Spleen (tissue), 11 donors: ENCODE measurements around the gene PLA2G4E. TPM values are rescaled to one million over a fixed set of nuclear protein-coding genes. Genes with fewer than 3 reads are reported as not detected.
A peak's percentile ranks its signal among the peaks of the same experiment; 100 is the strongest.

ENCODE experiments used
- DNase-seq: peaks from one replicate; pipeline ENCODE4 v3.0.0-alpha.2; 2020
- H3K27ac ChIP-seq, 8 donors: fragments of 200-600 bp; sonication (generic) in 7 of 8; 1 replicate in 4 of 8; 2 replicates in 4 of 8; pipeline versions ENCODE4 v1.5.0 to v1.8.0; 2016 to 2021; ENCODE audit warnings: inconsistent platforms in 4 of 8, mild to moderate bottlenecking in 4 of 8, moderate library complexity in 1 of 8
- H3K27me3 ChIP-seq, 7 donors: fragments of 200-600 bp; sonication (generic) in 6 of 7; replicated peaks in 1 of 7; 1 replicate in 4 of 7; 2 replicates in 3 of 7; pipeline versions ENCODE4 v1.5.0 to v1.8.0; 2016 to 2021; ENCODE audit warnings: inconsistent platforms in 3 of 7, mild to moderate bottlenecking in 1 of 7
- H3K36me3 ChIP-seq, 6 donors: fragments of 200-600 bp; sonication (generic) in 5 of 6; 1 replicate in 4 of 6; 2 replicates in 2 of 6; pipeline versions ENCODE4 v1.5.0 to v1.8.0; 2016 to 2021; ENCODE audit warnings: inconsistent platforms in 2 of 6
- H3K4me1 ChIP-seq, 6 donors: fragments of 200-600 bp; sonication (generic) in 5 of 6; 1 replicate in 3 of 6; 2 replicates in 3 of 6; pipeline versions ENCODE4 v1.5.0 to v1.8.0; 2016 to 2021; ENCODE audit warnings: inconsistent platforms in 3 of 6
- H3K4me3 ChIP-seq, 8 donors: fragments of 200-600 bp; sonication (generic) in 7 of 8; 1 replicate in 4 of 8; 2 replicates in 4 of 8; pipeline versions ENCODE4 v1.5.0 to v1.8.0; 2016 to 2021; ENCODE audit warnings: inconsistent platforms in 4 of 8, mild to moderate bottlenecking in 4 of 8, moderate library complexity in 2 of 8
- H3K9me3 ChIP-seq, 8 donors: fragments of 200-600 bp; sonication (generic) in 7 of 8; 1 replicate in 4 of 8; 2 replicates in 4 of 8; pipeline versions ENCODE4 v1.5.0 to v1.8.0; 2016 to 2021; ENCODE audit warnings: inconsistent platforms in 4 of 8
- POLR2A ChIP-seq, 3 donors: fragments of 450-650 bp; IDR thresholded peaks; one replicate each; pipeline ENCODE4 v1.5.1; 2017; ENCODE audit warnings: antibody characterized with exemption in 3 of 3, mild to moderate bottlenecking in 1 of 3
- POLR2AphosphoS5 ChIP-seq, 3 donors: sonication (generic); formaldehyde crosslinking; IDR thresholded peaks; one replicate each; pipeline ENCODE4 v1.5.1; 2017; ENCODE audit warnings: antibody characterized with exemption in 3 of 3
- WGBS, 5 donors: extraction: QIAGEN DNeasy Blood & Tissue Kit in 3 of 5; methylation state at CpG; one replicate each; pipeline versions ENCODE4 v1.1.5 to v1.1.7; 2013 to 2018; 5-methylcytosine and 5-hydroxymethylcytosine counted together
- intact Hi-C: fragments of 100-400 bp; cut with DNase I; formaldehyde crosslinking; loops from one replicate; pipeline ENCODE4 v1.15.0; 2023; ENCODE audit warnings: low total_unique reads
- polyA plus RNA-seq, 3 donors: library from polyadenylated mRNA; stranded (reverse); fragments of 200-250 nt; gene quantifications; one replicate each; pipeline ENCODE4 v1.2.1, GENCODE V29; 2013
- total RNA-seq, 7 donors: library from RNA; depleted of rRNA in 3 of 7; stranded (reverse); fragments of >200 nt in 3 of 7; fragmentation: NEBNext Ultra II Directional in 4 of 7; extraction: Animal tissue kit (Norgen Biotek cat#: 25700) in 4 of 7; gene quantifications; one replicate each; pipeline versions ENCODE4 v1.1.0 to v1.2.1, GENCODE V29; 2016 to 2021
- TF ChIP-seq, protein P1 (sequence below), 11 experiments: fragments of 200-600 bp in 7 of 11; fragments of 450-650 bp in 4 of 11; sonication (generic) in 4 of 11; IDR thresholded peaks in 8 of 11; conservative IDR thresholded peaks in 3 of 11; 1 replicate in 7 of 11; 2 replicates in 4 of 11; pipeline versions ENCODE4 v1.4.0 to v1.8.0; 2016 to 2021; ENCODE audit warnings: antibody characterized with exemption in 11 of 11, inconsistent platforms in 4 of 11, mild to moderate bottlenecking in 1 of 11
- donor health status: healthy with polysubstance abuse.
- donor health status: DM: no; HTN: no; CAD: no; lungs with moderate emphysema.
- donor health status: DM: no; HTN: no; CAD: no.
- donor health status: Bipolar disorder and iron deficiency.
- donor health status: healthy.
- donor health status: DM: no; HTN: no; CAD: no.
- donor health status: DM: yes; HTN: yes; CAD: no.

Gene PLA2G4E
- total and polyA plus RNA-seq, 10 donors: not detected

DNA sequence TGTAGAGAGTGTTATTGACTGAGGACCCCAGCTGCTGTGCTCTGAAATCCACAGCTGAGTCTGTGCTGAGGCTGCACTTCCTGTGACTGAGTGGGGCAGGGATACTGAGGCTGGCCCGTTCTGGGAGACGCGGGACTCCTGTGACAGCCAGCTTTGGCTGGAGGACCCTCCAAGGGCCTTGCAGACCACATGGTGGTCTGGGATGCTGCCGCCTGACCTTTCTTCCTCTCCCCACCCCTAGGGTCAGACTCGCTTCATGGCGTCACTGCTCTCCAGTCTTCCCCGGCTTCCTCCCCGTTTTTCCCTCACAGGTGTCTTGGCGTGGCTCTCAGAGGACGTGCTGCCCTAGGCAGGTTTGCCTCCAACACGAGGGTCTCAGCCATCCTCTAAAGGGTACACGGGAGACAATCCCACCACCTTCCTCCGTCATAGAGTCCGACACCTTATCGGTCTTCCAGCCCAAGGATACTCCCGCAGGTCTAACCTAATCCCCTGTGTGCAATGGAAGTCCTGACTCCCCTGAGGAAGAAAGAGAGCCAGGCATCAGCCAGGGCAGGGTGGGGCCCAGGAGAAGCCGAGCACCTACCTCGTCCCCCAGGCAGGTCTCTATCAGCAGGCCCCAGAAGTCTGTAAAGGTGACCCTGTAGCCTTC is 28.6 kb downstream of the PLA2G4E start:
- peaks cover 0 to 3% (median 0%) of the 10 kb centered on the region in 6 donors for H3K4me1 ChIP-seq
- no peak overlapping the region for H3K4me3 ChIP-seq
- H3K9me3 ChIP-seq: no peaks in the 10 kb centered on the region
- H3K27me3 ChIP-seq: peaks cover 0 to 20% (median 5%) of the 10 kb centered on the region in 7 donors
- intact Hi-C loops: loop anchor here (5.0 kb wide), 1 partner anchor 65 kb away; no protein-coding TSS in a partner anchor
- no peak overlapping the region for H3K27ac ChIP-seq
- WGBS, 5 donors: 90 to 94% (median 92%) methylated on average over 16 to 18 of the region's 18 CpGs
- peak; percentile 56 for DNase-seq
- H3K36me3 ChIP-seq: no peaks in the 10 kb centered on the region
- TF ChIP-seq, protein P1, sequence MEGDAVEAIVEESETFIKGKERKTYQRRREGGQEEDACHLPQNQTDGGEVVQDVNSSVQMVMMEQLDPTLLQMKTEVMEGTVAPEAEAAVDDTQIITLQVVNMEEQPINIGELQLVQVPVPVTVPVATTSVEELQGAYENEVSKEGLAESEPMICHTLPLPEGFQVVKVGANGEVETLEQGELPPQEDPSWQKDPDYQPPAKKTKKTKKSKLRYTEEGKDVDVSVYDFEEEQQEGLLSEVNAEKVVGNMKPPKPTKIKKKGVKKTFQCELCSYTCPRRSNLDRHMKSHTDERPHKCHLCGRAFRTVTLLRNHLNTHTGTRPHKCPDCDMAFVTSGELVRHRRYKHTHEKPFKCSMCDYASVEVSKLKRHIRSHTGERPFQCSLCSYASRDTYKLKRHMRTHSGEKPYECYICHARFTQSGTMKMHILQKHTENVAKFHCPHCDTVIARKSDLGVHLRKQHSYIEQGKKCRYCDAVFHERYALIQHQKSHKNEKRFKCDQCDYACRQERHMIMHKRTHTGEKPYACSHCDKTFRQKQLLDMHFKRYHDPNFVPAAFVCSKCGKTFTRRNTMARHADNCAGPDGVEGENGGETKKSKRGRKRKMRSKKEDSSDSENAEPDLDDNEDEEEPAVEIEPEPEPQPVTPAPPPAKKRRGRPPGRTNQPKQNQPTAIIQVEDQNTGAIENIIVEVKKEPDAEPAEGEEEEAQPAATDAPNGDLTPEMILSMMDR (IDR thresholded peaks at IDR 0.05 in 8 of 11, conservative IDR thresholded peaks at IDR 0.05 in 3 of 11): no peak
- TF ChIP-seq POLR2A (IDR thresholded peaks at IDR 0.05) (no peak), POLR2AphosphoS5 (IDR thresholded peaks at IDR 0.05) (no peak)

DNA sequence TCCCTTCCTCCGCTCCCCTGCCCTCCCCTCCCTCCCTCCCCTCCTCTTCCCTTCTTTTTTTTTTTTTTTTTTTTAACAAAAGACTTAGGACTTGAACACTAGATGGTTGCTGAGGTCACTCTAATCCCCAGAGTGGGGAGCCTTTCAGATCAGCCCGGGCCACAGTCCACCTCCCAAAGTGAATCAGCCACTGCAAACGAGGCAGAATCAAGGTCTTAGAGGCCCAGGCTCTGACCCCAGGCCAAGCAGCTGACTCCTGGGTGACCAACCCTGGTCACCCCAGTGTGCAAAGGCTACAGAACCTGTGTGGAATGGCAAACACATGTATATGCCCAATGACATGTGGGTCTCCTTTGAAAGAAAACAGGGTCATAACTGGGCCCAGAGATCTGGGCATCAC is 30.2 kb downstream of the PLA2G4E start:
- intact Hi-C loops: loop anchor here (5.0 kb wide), 1 partner anchor 67 kb away; no protein-coding TSS in a partner anchor
- Histone ChIP-seq H3K27ac (no peak overlapping the region), H3K4me3 (no peak overlapping the region), H3K36me3 (no peaks in the 10 kb centered on the region), H3K4me1 (peaks cover 0 to 3% (median 0%) of the 10 kb centered on the region in 6 donors), H3K27me3 (peaks cover 0 to 20% (median 5%) of the 10 kb centered on the region in 7 donors), H3K9me3 (no peaks in the 10 kb centered on the region)
- WGBS, 5 donors: 71 to 91% (median 77%) methylated on average over 3 of the region's 3 CpGs
- peak; percentile 49 for DNase-seq
- TF ChIP-seq, protein P1 (IDR thresholded peaks at IDR 0.05 in 8 of 11, conservative IDR thresholded peaks at IDR 0.05 in 3 of 11): no peak
- TF ChIP-seq POLR2AphosphoS5 (IDR thresholded peaks at IDR 0.05) (no peak), POLR2A (IDR thresholded peaks at IDR 0.05) (no peak)

DNA sequence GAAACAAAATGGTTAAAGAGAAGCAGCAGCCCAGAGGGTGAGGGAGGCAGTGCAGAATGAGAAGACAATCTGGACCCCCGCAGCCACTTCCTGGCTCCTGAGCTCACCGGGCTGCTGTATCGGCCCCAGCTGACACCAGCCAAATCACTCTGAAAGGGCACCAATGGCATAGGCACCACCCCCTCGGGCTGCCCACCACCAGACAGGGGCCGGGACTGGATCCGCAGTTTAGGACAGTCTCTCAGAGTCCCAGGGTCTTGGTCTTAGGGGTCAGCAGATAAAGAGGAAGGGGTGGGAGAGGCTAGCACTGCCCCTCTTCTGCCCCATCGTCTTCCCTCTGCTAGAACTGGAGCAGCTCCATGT is 30.6 kb downstream of the PLA2G4E start:
- TF ChIP-seq POLR2AphosphoS5 (IDR thresholded peaks at IDR 0.05) (no peak), POLR2A (IDR thresholded peaks at IDR 0.05) (no peak)
- TF ChIP-seq, protein P1 (IDR thresholded peaks at IDR 0.05 in 8 of 11, conservative IDR thresholded peaks at IDR 0.05 in 3 of 11): no peak
- Histone ChIP-seq H3K9me3 (no peaks in the 10 kb centered on the region), H3K27ac (no peak overlapping the region), H3K4me3 (no peak overlapping the region), H3K4me1 (peaks cover 0 to 3% (median 0%) of the 10 kb centered on the region in 6 donors), H3K27me3 (peaks cover 0 to 20% (median 5%) of the 10 kb centered on the region in 7 donors), H3K36me3 (no peaks in the 10 kb centered on the region)
- WGBS, 5 donors: 45 to 56% (median 51%) methylated on average over 7 of the region's 7 CpGs
- DNase-seq: peak; percentile 61
- intact Hi-C loops: loop anchor here (5.0 kb wide), 1 partner anchor 67 kb away; no protein-coding TSS in a partner anchor

DNA sequence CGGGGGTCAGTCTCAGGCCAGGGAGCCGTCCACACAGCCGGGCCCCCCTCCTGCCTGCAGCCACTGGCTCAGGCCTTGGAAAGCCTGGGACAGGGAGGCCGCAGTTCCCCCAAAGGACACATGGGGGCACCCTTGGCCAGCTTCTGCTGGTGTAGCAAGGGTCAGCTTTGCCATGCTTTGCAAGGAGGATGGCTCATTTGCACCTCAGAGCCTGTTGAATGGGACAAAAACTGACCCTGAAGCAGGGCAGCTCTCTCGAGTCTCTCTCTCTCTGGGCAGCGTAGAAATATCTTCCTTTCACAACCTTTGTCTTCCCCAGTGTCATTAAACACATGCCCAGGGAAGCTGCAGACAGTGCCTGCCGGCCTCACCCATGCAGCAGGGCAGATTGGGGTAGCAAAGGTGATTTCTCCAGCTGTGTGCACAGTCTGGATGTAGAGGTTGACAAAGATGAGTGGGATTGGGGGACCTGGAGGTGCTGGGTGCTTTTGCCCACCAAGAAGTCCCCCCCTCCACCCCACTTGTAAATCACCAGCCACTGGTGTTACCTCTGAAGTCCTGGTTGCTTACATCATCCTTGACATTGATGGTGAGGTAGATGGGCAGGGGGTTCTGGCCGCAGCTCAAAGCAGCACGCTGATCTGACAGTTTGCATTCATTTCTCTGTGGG is 31.1 kb downstream of the PLA2G4E start:
- Histone ChIP-seq H3K4me1 (peaks cover 0 to 3% (median 0%) of the 10 kb centered on the region in 6 donors), H3K27me3 (peaks cover 0 to 20% (median 5%) of the 10 kb centered on the region in 7 donors), H3K36me3 (no peaks in the 10 kb centered on the region), H3K27ac (no peak overlapping the region), H3K9me3 (no peaks in the 10 kb centered on the region), H3K4me3 (no peak overlapping the region)
- intact Hi-C loops: loop anchor here (5.0 kb wide), 1 partner anchor 68 kb away; no protein-coding TSS in a partner anchor
- 20 to 32% (median 22%) methylated on average over 5 to 9 of the region's 9 CpGs for WGBS, 5 donors
- DNase-seq: peak; percentile 95
- TF ChIP-seq POLR2AphosphoS5 (IDR thresholded peaks at IDR 0.05) (no peak), POLR2A (IDR thresholded peaks at IDR 0.05) (no peak)
- TF ChIP-seq, protein P1 (IDR thresholded peaks at IDR 0.05 in 8 of 11, conservative IDR thresholded peaks at IDR 0.05 in 3 of 11): peak; percentile 92 to 100 (median 98)
